ENCODE results near the gene MAPK1. TPM values are rescaled to one million over a fixed set of nuclear protein-coding genes. Genes with fewer than 3 reads are reported as not detected.
"Not testable (repeated sequence)": the region's sequence is repeated elsewhere in the genome, so short reads cannot be mapped to it uniquely, and the experiment has no call there.

The MAPK1 gene
- 152 and 154 TPM in 2 replicates for polyA plus RNA-seq (2011; rRNA removed)
- 49.4 and 53.8 TPM in 2 replicates for polyA minus RNA-seq (2011; rRNA and poly(A)+ RNA removed)

GRCh38 chr22:21867528-21868266 is at the start of gene MAPK1:
TSS of gene MAPK1 (minus strand) at chr22:21867645. CDS start at chr22:21867440, 205 bp downstream.
- Histone ChIP-seq H3K27ac (ENCODE audit: low read depth, low read length) (peak within 1 kb of the TSS; percentile 39), H3K27me3 (ENCODE audit: control insufficient read depth, insufficient read depth, low read length) (no peaks in the 10 kb centered on the region), H3K9me3 (ENCODE audit: control insufficient read depth, insufficient read depth, low read length) (no peaks in the 10 kb centered on the region; the same call in 1 of the 2 replicates), H3K4me3 (ENCODE audit: low read depth, low read length) (peak within 1 kb of the TSS; percentile 90)
- TF ChIP-seq CTCF (IDR thresholded peaks at IDR 0.05; ENCODE audit: low read depth, low read length): peak; percentile 34
- DNase-seq (ENCODE audit: low read depth, low spot score): peak; percentile 33
- POLR2A ChIA-PET: interaction anchor here (1.0 kb wide), 1 partner anchor 11 kb away, joined by 3 read pairs; no protein-coding TSS in a partner anchor
- CTCF ChIA-PET: interaction anchor here (0.6 kb wide), 1 partner anchor 48 kb away, joined by 3 read pairs; no protein-coding TSS in a partner anchor

- ChIA-PET POLR2A (no interaction called here), CTCF (interaction anchor here (0.6 kb wide), 1 partner anchor 77 kb away, joined by 3 read pairs; no protein-coding TSS in a partner anchor)
- TF ChIP-seq CTCF (IDR thresholded peaks at IDR 0.05; ENCODE audit: low read depth, low read length): no peak
- no peak for DNase-seq (ENCODE audit: low read depth, low spot score)
- Histone ChIP-seq H3K27me3 (ENCODE audit: control insufficient read depth, insufficient read depth, low read length) (no peaks in the 10 kb centered on the region), H3K9me3 (ENCODE audit: control insufficient read depth, insufficient read depth, low read length) (no peaks in the 10 kb centered on the region), H3K27ac (ENCODE audit: low read depth, low read length) (no peak overlapping the region), H3K4me3 (ENCODE audit: low read depth, low read length) (no peak overlapping the region)
These were observed 49.0 kb upstream of the MAPK1 start for GRCh38 chr22:21916309-21916918.

GRCh38 chr22:21915624-21916308 is 48.3 kb upstream of the MAPK1 start:
- H3K27me3 ChIP-seq (ENCODE audit: control insufficient read depth, insufficient read depth, low read length): no peaks in the 10 kb centered on the region
- DNase-seq (ENCODE audit: low read depth, low spot score): no peak
- no peaks in the 10 kb centered on the region for H3K9me3 ChIP-seq (ENCODE audit: control insufficient read depth, insufficient read depth, low read length)
- POLR2A ChIA-PET: no interaction called here
- CTCF ChIA-PET: no interaction called here
- no peak overlapping the region for H3K4me3 ChIP-seq (ENCODE audit: low read depth, low read length)
- no peak for TF ChIP-seq CTCF (IDR thresholded peaks at IDR 0.05; ENCODE audit: low read depth, low read length)
- no peak overlapping the region for H3K27ac ChIP-seq (ENCODE audit: low read depth, low read length)

- H3K27ac ChIP-seq (ENCODE audit: low read depth, low read length); H3K27me3 ChIP-seq (ENCODE audit: control insufficient read depth, insufficient read depth, low read length); H3K4me3 ChIP-seq (ENCODE audit: low read depth, low read length); H3K9me3 ChIP-seq (ENCODE audit: control insufficient read depth, insufficient read depth, low read length); CTCF ChIA-PET; POLR2A ChIA-PET; DNase-seq (ENCODE audit: low read depth, low spot score): not testable (repeated sequence)
These were observed 46.7 kb upstream of the MAPK1 start for GRCh38 chr22:21914033-21914642.

- H3K27me3 ChIP-seq (ENCODE audit: control insufficient read depth, insufficient read depth, low read length); CTCF ChIA-PET; H3K9me3 ChIP-seq (ENCODE audit: control insufficient read depth, insufficient read depth, low read length); DNase-seq (ENCODE audit: low read depth, low spot score); POLR2A ChIA-PET; H3K4me3 ChIP-seq (ENCODE audit: low read depth, low read length); H3K27ac ChIP-seq (ENCODE audit: low read depth, low read length): not testable (repeated sequence)
These were observed 42.9 kb upstream of the MAPK1 start for GRCh38 chr22:21910367-21910766.

All from AG04450 (cell line).